Activated CD4-positive, CD25-positive, alpha-beta regulatory T cell (primary cell): Measurements from ENCODE around the gene CAPG.
"Not testable (repeated sequence)": the region's sequence is repeated elsewhere in the genome, so short reads cannot be mapped to it uniquely, and the experiment has no call there.

Source experiments
- DNase-seq, 4 experiments: peaks; one replicate each; lab custom pipeline; 2025; lab: John Stamatoyannopoulos, UW

Gene CAPG, protein sequence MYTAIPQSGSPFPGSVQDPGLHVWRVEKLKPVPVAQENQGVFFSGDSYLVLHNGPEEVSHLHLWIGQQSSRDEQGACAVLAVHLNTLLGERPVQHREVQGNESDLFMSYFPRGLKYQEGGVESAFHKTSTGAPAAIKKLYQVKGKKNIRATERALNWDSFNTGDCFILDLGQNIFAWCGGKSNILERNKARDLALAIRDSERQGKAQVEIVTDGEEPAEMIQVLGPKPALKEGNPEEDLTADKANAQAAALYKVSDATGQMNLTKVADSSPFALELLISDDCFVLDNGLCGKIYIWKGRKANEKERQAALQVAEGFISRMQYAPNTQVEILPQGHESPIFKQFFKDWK

GRCh38 chr2:85409845-85410583, at the start of gene CAPG:
Gene CAPG (minus strand): TSS chr2:85410366. CDS start chr2:85402145, 8,221 bp downstream.
- no peak for DNase-seq

DNA sequence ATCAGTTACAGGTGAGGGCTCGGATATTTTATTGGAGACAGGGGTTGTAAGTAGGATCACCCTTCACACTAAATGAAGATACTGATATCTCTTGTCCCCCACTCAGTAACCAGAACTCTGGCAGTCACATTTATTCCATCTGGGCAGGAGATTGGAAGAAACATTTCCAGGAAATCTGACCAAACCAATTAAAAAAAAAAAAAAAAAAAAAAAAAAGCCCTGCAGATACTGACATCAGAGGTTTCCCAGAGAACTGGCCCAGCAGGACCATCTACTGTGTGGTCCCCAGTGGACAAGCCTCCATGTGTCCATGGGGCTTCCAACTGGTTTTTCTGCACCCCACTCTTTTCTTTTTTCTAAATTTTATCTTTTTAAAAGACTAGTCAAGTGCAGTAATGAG, 49.6 kb upstream of the CAPG start:
- DNase-seq: no peak

- DNase-seq: no peak
These were observed 48.7 kb upstream of the CAPG start for GRCh38 chr2:85458601-85459563.

DNA sequence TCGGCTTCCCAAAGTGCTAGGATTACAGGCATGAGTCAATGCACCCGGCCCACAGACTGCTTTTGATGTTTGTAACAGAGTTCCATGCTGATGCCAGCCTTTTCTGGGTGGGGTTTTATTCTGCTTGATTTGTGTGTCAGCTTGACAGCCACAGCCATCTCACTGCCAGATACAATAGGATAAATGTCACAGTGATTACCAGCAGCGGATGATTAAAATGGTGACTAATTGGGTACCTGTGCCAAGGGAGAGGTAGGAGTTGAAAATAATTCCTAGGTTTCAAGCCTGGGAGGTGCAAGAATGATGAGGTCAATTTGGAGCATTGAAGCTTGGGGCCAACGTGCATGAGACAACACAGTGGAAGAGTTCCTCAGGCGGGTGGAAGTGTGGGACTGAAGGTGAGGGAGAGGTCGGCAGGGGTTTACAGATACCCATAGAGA, 47.7 kb upstream of the CAPG start:
- DNase-seq: no peak

DNA sequence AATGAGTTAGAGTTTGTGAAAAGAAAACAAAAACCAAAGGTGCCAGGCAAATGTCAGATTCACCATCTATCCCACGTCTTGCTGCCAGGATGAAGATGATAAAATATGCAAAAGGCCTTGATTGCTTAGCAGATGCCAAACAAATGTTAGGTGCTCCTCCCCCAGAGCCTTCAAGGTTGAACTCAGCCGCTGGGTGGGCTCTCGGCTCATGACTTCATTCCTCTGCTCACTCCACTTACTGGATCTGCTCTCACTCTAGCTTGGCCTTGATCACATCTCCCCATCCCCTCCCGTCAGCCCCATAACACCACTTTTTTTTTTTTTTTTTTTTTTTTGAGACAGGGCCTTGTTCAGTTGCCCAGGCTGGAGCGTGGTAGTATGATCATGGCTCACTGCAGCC, 46.9 kb upstream of the CAPG start:
- no peak for DNase-seq

- DNase-seq: no peak
These were observed 45.5 kb upstream of the CAPG start for GRCh38 chr2:85455552-85456090.

DNA sequence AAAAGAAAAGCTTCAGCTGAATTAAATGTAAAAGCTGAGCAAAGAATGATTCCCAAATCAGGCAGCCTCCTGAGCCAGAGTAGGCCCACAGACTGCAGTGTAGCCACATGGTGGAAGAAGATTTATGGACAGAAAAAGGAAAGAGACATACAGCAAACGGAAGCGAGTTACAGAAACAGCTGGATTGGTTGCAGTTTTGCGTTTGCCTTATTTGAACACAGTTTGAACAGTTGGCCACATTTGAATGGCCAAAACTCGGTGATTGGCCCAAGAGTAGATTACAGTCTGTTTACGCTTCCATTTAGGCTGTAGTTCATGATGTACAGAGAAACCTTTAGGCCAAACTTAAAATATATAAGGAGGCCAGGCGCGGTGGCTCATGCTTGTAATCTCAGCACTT, 43.4 kb upstream of the CAPG start:
- no peak for DNase-seq

DNA sequence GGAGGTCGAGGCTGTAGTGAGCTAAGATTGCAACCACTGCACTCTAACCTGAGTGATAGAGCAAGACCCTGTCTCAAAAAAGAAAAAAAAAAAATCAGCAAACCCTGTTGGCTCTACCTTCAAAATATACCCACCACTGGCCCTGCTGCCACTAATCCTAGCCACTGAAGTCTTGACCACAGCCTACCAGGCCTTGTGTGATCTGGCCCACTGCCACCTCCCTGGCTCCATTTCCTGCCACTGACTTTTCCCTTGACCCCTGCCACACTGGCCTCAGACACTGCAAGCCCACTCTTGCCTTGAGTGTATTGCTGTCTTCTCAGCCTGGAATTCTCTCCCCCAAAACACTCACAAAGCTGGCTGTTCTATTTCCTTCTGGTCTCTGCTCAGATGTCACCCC, 42.1 kb upstream of the CAPG start:
- no peak for DNase-seq

GRCh38 chr2:85449214-85449588, 39.0 kb upstream of the CAPG start:
- no peak for DNase-seq

GRCh38 chr2:85448461-85449213, 38.5 kb upstream of the CAPG start:
- DNase-seq: no peak

GRCh38 chr2:85447222-85447585, 37.0 kb upstream of the CAPG start:
- DNase-seq: no peak

- DNase-seq: no peak
These were observed 36.4 kb upstream of the CAPG start for GRCh38 chr2:85446296-85447221.

DNA sequence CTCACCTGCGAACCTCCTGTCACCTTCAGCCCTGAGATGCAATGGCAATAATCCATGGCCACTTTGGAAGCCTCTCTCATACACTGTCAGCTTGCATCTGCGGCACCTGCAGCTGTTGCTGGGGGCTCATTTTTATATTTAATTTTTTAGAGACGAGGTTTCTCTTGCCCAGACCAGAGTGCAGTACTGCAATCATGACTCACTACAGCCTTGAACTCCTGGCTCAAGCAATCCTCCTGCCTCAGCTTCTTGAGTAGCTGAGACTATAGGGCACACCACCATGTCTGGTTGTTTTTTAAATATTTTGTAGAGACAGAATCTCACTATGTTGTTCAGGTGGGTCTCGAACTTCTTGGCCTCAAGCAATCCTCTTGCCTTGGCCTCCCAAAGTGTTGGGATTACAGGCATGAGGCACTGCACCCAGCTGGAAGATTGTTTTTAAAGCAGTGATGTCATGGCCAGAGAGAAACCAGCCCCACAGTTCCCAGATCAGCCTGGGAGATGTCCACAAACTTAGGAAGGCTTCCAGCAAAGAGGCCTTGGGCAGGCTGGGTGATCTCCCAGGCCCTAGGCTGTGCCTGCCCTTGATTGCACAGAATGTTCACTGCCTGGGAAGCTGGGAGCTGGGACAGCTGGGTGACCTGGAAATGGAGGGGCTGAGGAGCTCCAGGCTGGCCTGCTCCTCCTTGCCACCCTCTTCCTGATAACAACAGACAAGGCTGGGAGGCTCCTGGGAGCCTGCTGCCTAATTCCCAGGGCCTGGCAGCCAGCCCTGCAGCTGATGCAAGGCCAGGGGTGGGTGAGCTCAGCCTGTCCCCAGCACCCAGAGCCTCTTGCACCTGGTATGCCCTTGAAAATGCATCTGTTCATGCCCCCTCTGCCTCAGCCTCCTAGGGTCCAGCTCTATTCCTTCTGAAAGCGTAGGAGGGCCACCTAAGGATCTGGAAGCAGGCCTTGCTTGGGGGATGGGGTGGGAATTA, 35.4 kb upstream of the CAPG start:
- no peak for DNase-seq

DNA sequence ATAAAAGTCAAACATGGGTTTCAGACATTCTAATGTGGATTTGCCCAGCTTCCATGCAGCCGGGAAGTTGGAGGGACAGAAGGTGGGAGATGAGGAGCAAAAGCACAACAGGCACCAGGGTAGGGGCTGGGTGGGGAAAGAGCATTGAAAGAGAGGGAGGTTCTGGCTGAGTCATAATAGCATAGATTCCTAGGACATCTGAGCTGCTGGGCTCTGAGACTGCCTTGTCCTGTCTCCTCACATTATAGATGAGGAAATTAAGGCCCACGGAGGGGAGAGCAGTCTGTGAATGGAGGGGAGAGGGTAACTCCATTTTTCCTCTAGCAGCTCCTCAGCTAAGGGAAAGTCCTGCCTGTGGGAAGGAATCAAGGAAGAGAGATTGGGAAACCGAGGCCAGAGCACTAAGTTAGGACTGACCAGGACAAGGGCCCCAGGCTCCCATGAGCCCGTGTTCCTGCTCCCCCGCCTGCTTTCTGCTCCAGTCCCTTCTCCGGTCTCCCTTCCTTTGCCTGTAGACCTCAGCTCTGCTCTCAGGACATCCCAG, 34.5 kb upstream of the CAPG start:
- DNase-seq: no peak

GRCh38 chr2:85441864-85442263, 31.7 kb upstream of the CAPG start:
- no peak for DNase-seq

DNA sequence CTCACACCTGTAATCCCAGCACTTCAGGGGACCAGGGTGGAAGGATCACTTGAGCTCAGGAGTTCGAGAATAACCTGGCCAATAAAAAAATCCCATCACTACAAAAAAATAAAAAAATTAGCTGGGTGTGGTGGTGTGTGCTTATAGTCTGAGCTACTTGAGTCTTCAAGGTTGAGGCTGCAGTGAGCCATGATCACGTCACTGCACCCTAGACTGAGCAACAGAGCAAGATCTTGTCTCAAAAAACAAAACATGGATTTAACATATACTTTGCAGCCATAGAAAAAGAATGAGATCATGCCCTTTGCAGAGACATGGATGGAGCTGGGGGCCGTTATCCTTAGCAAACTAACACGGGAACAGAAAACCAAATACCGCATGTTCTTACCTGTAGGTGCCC, 30.6 kb upstream of the CAPG start:
- no peak for DNase-seq

DNA sequence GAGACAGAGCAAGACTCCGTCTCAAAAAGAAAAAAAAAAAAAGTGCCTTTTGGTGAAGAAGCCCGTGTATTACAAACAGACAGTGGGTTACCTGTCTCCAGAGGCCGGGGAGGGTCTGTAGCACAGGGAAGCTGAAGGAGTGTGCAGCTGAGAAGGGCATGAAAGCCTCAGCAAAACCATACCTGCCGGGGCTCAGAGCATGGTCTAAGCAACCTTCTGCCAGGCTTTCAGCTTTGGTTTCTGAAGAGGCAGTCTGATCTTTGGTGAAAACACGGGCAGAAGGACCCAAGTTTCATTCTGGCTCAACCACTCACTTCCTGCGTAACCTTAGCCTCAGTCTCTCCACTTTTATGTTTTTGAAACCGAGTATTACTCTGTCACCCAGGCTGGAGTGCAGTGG, 29.8 kb upstream of the CAPG start:
- no peak for DNase-seq

- DNase-seq: not testable (repeated sequence)
These were observed 29.4 kb upstream of the CAPG start for GRCh38 chr2:85439569-85439968.

- DNase-seq: no peak
These were observed 28.9 kb upstream of the CAPG start for GRCh38 chr2:85439025-85439472.
